ENCODE results near the gene WBP1L.

GRCh38 chr10:102776779-102777456 lies 33.2 kb downstream of the WBP1L start:
- TF ChIP-seq EZH2 (IDR thresholded peaks at IDR 0.05; ENCODE audit: low read length, unreplicated experiment) (no peak), EZH2phosphoT487 (IDR thresholded peaks at IDR 0.05; ENCODE audit: borderline replicate concordance, low read length) (no peak)
- TF ChIP-seq, protein P1, sequence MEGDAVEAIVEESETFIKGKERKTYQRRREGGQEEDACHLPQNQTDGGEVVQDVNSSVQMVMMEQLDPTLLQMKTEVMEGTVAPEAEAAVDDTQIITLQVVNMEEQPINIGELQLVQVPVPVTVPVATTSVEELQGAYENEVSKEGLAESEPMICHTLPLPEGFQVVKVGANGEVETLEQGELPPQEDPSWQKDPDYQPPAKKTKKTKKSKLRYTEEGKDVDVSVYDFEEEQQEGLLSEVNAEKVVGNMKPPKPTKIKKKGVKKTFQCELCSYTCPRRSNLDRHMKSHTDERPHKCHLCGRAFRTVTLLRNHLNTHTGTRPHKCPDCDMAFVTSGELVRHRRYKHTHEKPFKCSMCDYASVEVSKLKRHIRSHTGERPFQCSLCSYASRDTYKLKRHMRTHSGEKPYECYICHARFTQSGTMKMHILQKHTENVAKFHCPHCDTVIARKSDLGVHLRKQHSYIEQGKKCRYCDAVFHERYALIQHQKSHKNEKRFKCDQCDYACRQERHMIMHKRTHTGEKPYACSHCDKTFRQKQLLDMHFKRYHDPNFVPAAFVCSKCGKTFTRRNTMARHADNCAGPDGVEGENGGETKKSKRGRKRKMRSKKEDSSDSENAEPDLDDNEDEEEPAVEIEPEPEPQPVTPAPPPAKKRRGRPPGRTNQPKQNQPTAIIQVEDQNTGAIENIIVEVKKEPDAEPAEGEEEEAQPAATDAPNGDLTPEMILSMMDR (conservative IDR thresholded peaks at IDR 0.05; ENCODE audit: low read depth, low read length) = no peak

All from PC-3 (cell line).